SK-N-SH treated with all-trans-retinoic acid at 6 μM for 48 hours (cell line): ENCODE measurements around the gene RFX6.

ENCODE experiments used
- ATAC-seq: fragments of 200-7000 bp; cut with Tn5 transposase; 3 replicates; pipeline ENCODE4 v1.9.1; 2020; ENCODE audit warnings: mild to moderate bottlenecking, moderate library complexity
- ARNTL ChIP-seq: fragments of 450-650 bp; formaldehyde crosslinking; IDR thresholded peaks from 2 replicates; pipeline ENCODE4 v1.5.0; 2020; ENCODE audit warnings: low read depth, mild to moderate bottlenecking, moderate library complexity, borderline replicate concordance
- CSDC2 ChIP-seq: fragments of 250-450 bp; sonication (Bioruptor Pico); IDR thresholded peaks from 2 replicates; pipeline ENCODE4 v1.5.0; 2020; ENCODE audit warnings: mild to moderate bottlenecking, moderate library complexity
- PATZ1 ChIP-seq: fragments of 250-450 bp; sonication (Bioruptor Pico); IDR thresholded peaks from 2 replicates; pipeline ENCODE4 v1.8.0; 2020; ENCODE audit warnings: mild to moderate bottlenecking, moderate library complexity, borderline replicate concordance
- ZFP30 ChIP-seq: fragments of 450-650 bp; formaldehyde crosslinking; IDR thresholded peaks from 2 replicates; pipeline ENCODE4 v1.5.0; 2022; ENCODE audit warnings: mild to moderate bottlenecking, moderate library complexity

The RFX6 gene

GRCh38 chr6:116975600-116975999 lies 98.6 kb downstream of the RFX6 start (continued):
- no peak for TF ChIP-seq PATZ1

- ATAC-seq: no peak
- TF ChIP-seq CSDC2 (CRISPR knock-in tag): no peak
- no peak for TF ChIP-seq ARNTL (CRISPR knock-in tag)
- no peak for TF ChIP-seq ZFP30 (CRISPR knock-in tag)
These were observed 102.5 kb downstream of the RFX6 start for GRCh38 chr6:116979560-116979959.
